Upper lobe of right lung (tissue), 1 donor: ENCODE results near the gene SLC35F3. TPM values are rescaled to one million over a fixed set of nuclear protein-coding genes. Genes with fewer than 3 reads are reported as not detected.

Experiments
- ATAC-seq: fragments of 200-7000 bp; cut with Tn5 transposase; one replicate; pipeline ENCODE4 v1.9.1; 2020; ENCODE audit warnings: mild to moderate bottlenecking, moderate library complexity
- DNase-seq: peaks from one replicate; pipeline ENCODE4 v3.0.0-alpha.2; 2020
- H3K27ac ChIP-seq: fragments of 200-600 bp; one replicate; pipeline ENCODE4 v1.8.0; 2022
- H3K27me3 ChIP-seq: fragments of 200-600 bp; one replicate; pipeline ENCODE4 v1.8.0; 2022; ENCODE audit warnings: mild to moderate bottlenecking
- H3K36me3 ChIP-seq: fragments of 200-600 bp; one replicate; pipeline ENCODE4 v1.8.0; 2022
- H3K4me1 ChIP-seq: fragments of 200-600 bp; one replicate; pipeline ENCODE4 v1.8.0; 2022
- H3K4me3 ChIP-seq: fragments of 200-600 bp; one replicate; pipeline ENCODE4 v1.8.0; 2022; ENCODE audit warnings: mild to moderate bottlenecking
- H3K9me3 ChIP-seq: fragments of 200-600 bp; one replicate; pipeline ENCODE4 v1.8.0; 2022
- intact Hi-C: fragments of 100-400 bp; cut with DNase I; formaldehyde crosslinking; loops from one replicate; pipeline ENCODE4 v1.11.0; 2022
- total RNA-seq: library from RNA; stranded (reverse); fragmentation: NEBNext Ultra II Directional; extraction: Animal tissue kit (Norgen Biotek cat#: 25700); gene quantifications from one replicate; pipeline ENCODE4 v1.2.1, GENCODE V29; 2021
- TF ChIP-seq, protein P1 (sequence below): fragments of 200-600 bp; IDR thresholded peaks from one replicate; pipeline ENCODE4 v1.8.0; 2022; ENCODE audit warnings: antibody characterized with exemption
- donor health status: DM: no; HTN: yes; CAD: no; lungs with severe emphysema.

Gene SLC35F3
- total RNA-seq, 1 donor from 2014 or later = 0.29 TPM

- intact Hi-C loops = no loop called here
- DNase-seq (no peak), ATAC-seq (no peak)
- Histone ChIP-seq H3K36me3 (no peaks in the 10 kb centered on the region), H3K4me1 (peaks cover 5% of the 10 kb centered on the region), H3K9me3 (no peaks in the 10 kb centered on the region), H3K27me3 (peaks cover 17% of the 10 kb centered on the region), H3K4me3 (no peak overlapping the region), H3K27ac (no peak overlapping the region)
- TF ChIP-seq, protein P1, sequence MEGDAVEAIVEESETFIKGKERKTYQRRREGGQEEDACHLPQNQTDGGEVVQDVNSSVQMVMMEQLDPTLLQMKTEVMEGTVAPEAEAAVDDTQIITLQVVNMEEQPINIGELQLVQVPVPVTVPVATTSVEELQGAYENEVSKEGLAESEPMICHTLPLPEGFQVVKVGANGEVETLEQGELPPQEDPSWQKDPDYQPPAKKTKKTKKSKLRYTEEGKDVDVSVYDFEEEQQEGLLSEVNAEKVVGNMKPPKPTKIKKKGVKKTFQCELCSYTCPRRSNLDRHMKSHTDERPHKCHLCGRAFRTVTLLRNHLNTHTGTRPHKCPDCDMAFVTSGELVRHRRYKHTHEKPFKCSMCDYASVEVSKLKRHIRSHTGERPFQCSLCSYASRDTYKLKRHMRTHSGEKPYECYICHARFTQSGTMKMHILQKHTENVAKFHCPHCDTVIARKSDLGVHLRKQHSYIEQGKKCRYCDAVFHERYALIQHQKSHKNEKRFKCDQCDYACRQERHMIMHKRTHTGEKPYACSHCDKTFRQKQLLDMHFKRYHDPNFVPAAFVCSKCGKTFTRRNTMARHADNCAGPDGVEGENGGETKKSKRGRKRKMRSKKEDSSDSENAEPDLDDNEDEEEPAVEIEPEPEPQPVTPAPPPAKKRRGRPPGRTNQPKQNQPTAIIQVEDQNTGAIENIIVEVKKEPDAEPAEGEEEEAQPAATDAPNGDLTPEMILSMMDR = no peak
These were observed 311.7 kb downstream of the SLC35F3 start for GRCh38 chr1:234216116-234216703.

DNA sequence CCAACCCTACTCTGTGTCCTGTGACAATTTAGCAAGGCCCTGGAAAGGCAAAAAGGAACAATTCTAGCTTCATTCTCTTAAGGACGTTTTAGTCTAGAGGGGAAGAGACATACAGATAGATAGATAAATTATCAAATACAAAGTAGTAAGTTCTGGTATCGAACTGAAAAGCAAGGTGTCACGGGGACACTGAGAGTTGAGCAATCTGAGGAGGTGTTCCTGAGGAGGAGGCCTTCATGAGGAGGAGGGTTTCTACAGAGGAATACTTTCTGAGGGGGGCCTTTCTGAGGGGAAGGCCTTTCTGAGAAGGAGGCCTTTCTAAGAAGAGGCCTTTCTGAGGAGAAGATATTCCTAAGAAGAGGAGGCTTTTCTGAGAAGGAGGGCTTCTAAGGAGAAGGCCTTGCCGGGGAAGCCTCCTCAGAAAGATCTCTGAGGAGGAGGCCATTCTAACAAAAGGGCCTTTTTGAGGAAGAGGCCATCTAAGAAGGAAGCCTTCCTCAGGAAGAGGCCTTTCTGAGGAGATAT is 312.9 kb downstream of the SLC35F3 start:
- no peak for ATAC-seq
- H3K27me3 ChIP-seq = peaks cover 17% of the 10 kb centered on the region
- no peaks in the 10 kb centered on the region for H3K9me3 ChIP-seq
- H3K4me3 ChIP-seq = no peak overlapping the region
- peaks cover 5% of the 10 kb centered on the region for H3K4me1 ChIP-seq
- TF ChIP-seq, protein P1 = no peak
- no peaks in the 10 kb centered on the region for H3K36me3 ChIP-seq
- H3K27ac ChIP-seq = no peak overlapping the region
- intact Hi-C loops = no loop called here
- no peak for DNase-seq

- H3K9me3 ChIP-seq = no peaks in the 10 kb centered on the region
- H3K27ac ChIP-seq = no peak overlapping the region
- DNase-seq = no peak
- intact Hi-C loops = no loop called here
- H3K27me3 ChIP-seq = peaks cover 17% of the 10 kb centered on the region
- no peak for ATAC-seq
- TF ChIP-seq, protein P1 = no peak
- no peaks in the 10 kb centered on the region for H3K36me3 ChIP-seq
- H3K4me1 ChIP-seq = peaks cover 5% of the 10 kb centered on the region
- H3K4me3 ChIP-seq = no peak overlapping the region
These were observed 313.6 kb downstream of the SLC35F3 start for GRCh38 chr1:234218078-234218477.

DNA sequence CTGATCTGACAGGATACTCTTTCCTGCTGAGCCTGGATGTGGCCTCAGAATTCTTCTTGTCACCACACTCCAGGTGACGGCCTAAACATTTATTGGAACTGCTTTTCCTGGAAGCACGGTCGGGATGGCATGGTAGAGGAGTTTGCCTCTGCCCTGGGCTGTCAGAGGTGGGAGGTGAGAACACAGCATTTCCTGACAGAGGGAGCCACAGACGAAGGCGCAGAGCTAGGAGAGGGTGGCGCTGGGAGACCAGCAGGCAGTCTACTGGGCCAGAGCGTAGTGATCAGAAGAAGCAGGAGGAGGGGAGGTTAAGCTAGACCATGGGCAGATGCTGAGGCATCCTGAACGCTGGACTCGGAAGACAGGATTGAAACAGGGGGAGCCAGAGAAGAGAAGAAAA is 315.2 kb downstream of the SLC35F3 start:
- DNase-seq (no peak), ATAC-seq (no peak)
- H3K4me1 ChIP-seq = peaks cover 2% of the 10 kb centered on the region
- TF ChIP-seq, protein P1 = no peak
- H3K9me3 ChIP-seq = no peaks in the 10 kb centered on the region
- H3K27ac ChIP-seq = no peak overlapping the region
- H3K36me3 ChIP-seq = no peaks in the 10 kb centered on the region
- intact Hi-C loops = no loop called here
- no peak overlapping the region for H3K4me3 ChIP-seq
- peaks cover 11% of the 10 kb centered on the region for H3K27me3 ChIP-seq

GRCh38 chr1:234221601-234222000 is 317.1 kb downstream of the SLC35F3 start:
- Histone ChIP-seq H3K4me3 (no peak overlapping the region), H3K27me3 (peaks cover 9% of the 10 kb centered on the region), H3K27ac (no peak overlapping the region), H3K4me1 (no peaks in the 10 kb centered on the region), H3K36me3 (no peaks in the 10 kb centered on the region), H3K9me3 (no peaks in the 10 kb centered on the region)
- intact Hi-C loops = no loop called here
- TF ChIP-seq, protein P1 = no peak
- ATAC-seq (no peak), DNase-seq (no peak)
